SK-N-SH treated with all-trans-retinoic acid at 6 μM for 48 hours (cell line): ENCODE data around the gene PIK3R4.

Source experiments
- ATAC-seq: fragments of 200-7000 bp; cut with Tn5 transposase; 3 replicates; pipeline ENCODE4 v1.9.1; 2020; ENCODE audit warnings: mild to moderate bottlenecking, moderate library complexity
- ARNTL ChIP-seq: fragments of 450-650 bp; formaldehyde crosslinking; IDR thresholded peaks from 2 replicates; pipeline ENCODE4 v1.5.0; 2020; ENCODE audit warnings: low read depth, mild to moderate bottlenecking, moderate library complexity, borderline replicate concordance
- BACH2 ChIP-seq: fragments of 250-450 bp; sonication (Bioruptor Pico); IDR thresholded peaks from 2 replicates; pipeline ENCODE4 v1.9.0; 2021; ENCODE audit warnings: mild to moderate bottlenecking, borderline replicate concordance
- CREB5 ChIP-seq: fragments of 250-450 bp; sonication (Bioruptor Pico); IDR thresholded peaks from 2 replicates; pipeline ENCODE4 v1.5.1; 2020; ENCODE audit warnings: low read depth, mild to moderate bottlenecking, moderate library complexity
- CSDC2 ChIP-seq: fragments of 250-450 bp; sonication (Bioruptor Pico); IDR thresholded peaks from 2 replicates; pipeline ENCODE4 v1.5.0; 2020; ENCODE audit warnings: mild to moderate bottlenecking, moderate library complexity
- CSRNP3 ChIP-seq: fragments of 250-450 bp; sonication (Bioruptor Pico); IDR thresholded peaks from 2 replicates; pipeline ENCODE4 v1.5.1; 2021; ENCODE audit warnings: mild to moderate bottlenecking, moderate library complexity
- ESRRG ChIP-seq: fragments of 250-450 bp; sonication (Bioruptor Pico); IDR thresholded peaks from 2 replicates; pipeline ENCODE4 v1.6.1; 2021; ENCODE audit warnings: mild to moderate bottlenecking
- GLIS3 ChIP-seq: fragments of 250-450 bp; sonication (Bioruptor Pico); IDR thresholded peaks from 2 replicates; pipeline ENCODE4 v1.5.0; 2020; ENCODE audit warnings: mild to moderate bottlenecking, moderate library complexity
- ISL1 ChIP-seq: fragments of 250-450 bp; sonication (Bioruptor Pico); IDR thresholded peaks from 2 replicates; pipeline ENCODE4 v2.1.2; 2022; ENCODE audit warnings: mild to moderate bottlenecking, moderate library complexity
- OSR1 ChIP-seq: fragments of 250-450 bp; sonication (Bioruptor Pico); IDR thresholded peaks from 2 replicates; pipeline ENCODE4 v1.8.0; 2022; ENCODE audit warnings: moderate library complexity, mild to moderate bottlenecking, inconsistent platforms
- POU6F1 ChIP-seq: fragments of 250-450 bp; sonication (Bioruptor Pico); IDR thresholded peaks from 2 replicates; pipeline ENCODE4 v1.8.0; 2021; ENCODE audit warnings: low read depth, mild to moderate bottlenecking, moderate library complexity, borderline replicate concordance
- RARB ChIP-seq: fragments of 250-450 bp; sonication (Bioruptor Pico); IDR thresholded peaks from 2 replicates; pipeline ENCODE4 v1.8.0; 2021; ENCODE audit warnings: mild to moderate bottlenecking, moderate library complexity
- SNAI2 ChIP-seq: fragments of 250-450 bp; sonication (Bioruptor Pico); IDR thresholded peaks from 2 replicates; pipeline ENCODE4 v1.5.0; 2020; ENCODE audit warnings: mild to moderate bottlenecking, moderate library complexity
- TCF4 ChIP-seq: fragments of 250-450 bp; sonication (Bioruptor Pico); IDR thresholded peaks from 2 replicates; pipeline ENCODE4 v1.8.0; 2021; ENCODE audit warnings: mild to moderate bottlenecking, moderate library complexity, borderline replicate concordance
- TOX ChIP-seq: fragments of 250-450 bp; sonication (Bioruptor Pico); IDR thresholded peaks from 2 replicates; pipeline ENCODE4 v1.8.0; 2021; ENCODE audit warnings: mild to moderate bottlenecking, moderate library complexity, borderline replicate concordance
- ZC3H10 ChIP-seq: fragments of 250-450 bp; sonication (Bioruptor Pico); IDR thresholded peaks from 2 replicates; pipeline ENCODE4 v1.5.1; 2021; ENCODE audit warnings: mild to moderate bottlenecking, moderate library complexity
- ZFP3 ChIP-seq: fragments of 250-450 bp; sonication (Bioruptor Pico); IDR thresholded peaks from 2 replicates; pipeline ENCODE4 v1.5.0; 2020; ENCODE audit warnings: mild to moderate bottlenecking, moderate library complexity
- ZFP30 ChIP-seq: fragments of 450-650 bp; formaldehyde crosslinking; IDR thresholded peaks from 2 replicates; pipeline ENCODE4 v1.5.0; 2022; ENCODE audit warnings: mild to moderate bottlenecking, moderate library complexity
- ZNF565 ChIP-seq: fragments of 450-650 bp; formaldehyde crosslinking; conservative IDR thresholded peaks from 2 replicates; pipeline ENCODE4 v1.5.0; 2020; ENCODE audit warnings: low read depth, mild to moderate bottlenecking, moderate library complexity
- ZNF70 ChIP-seq: fragments of 450-650 bp; formaldehyde crosslinking; IDR thresholded peaks from 2 replicates; pipeline ENCODE4 v1.5.0; 2020; ENCODE audit warnings: mild to moderate bottlenecking, moderate library complexity
- ZNF8 ChIP-seq: fragments of 450-650 bp; formaldehyde crosslinking; IDR thresholded peaks from 2 replicates; pipeline ENCODE4 v1.5.0; 2020; ENCODE audit warnings: mild to moderate bottlenecking, moderate library complexity
- TF ChIP-seq, protein P1 (sequence below): fragments of 250-450 bp; sonication (Bioruptor Pico); IDR thresholded peaks from 2 replicates; pipeline ENCODE4 v1.5.0; 2020; ENCODE audit warnings: mild to moderate bottlenecking, moderate library complexity

PIK3R4 gene

GRCh38 chr3:130711565-130712324 lies 34.9 kb downstream of the PIK3R4 start:
- TF ChIP-seq ZFP3 (CRISPR knock-in tag) (no peak), CSDC2 (CRISPR knock-in tag) (no peak), CREB5 (no peak), ISL1 (CRISPR knock-in tag) (no peak), ZNF70 (CRISPR knock-in tag) (no peak), POU6F1 (CRISPR knock-in tag) (no peak), ZNF565 (CRISPR knock-in tag) (no peak), TOX (no peak), ZFP30 (no peak), SNAI2 (CRISPR knock-in tag) (no peak), TCF4 (CRISPR knock-in tag) (no peak), ESRRG (CRISPR knock-in tag) (no peak), RARB (no peak)
- no peak for ATAC-seq

GRCh38 chr3:130709671-130710070 lies 37.0 kb downstream of the PIK3R4 start:
- ATAC-seq, result no peak
- TF ChIP-seq TCF4 (CRISPR knock-in tag) (0 out of 2 replicates have a peak, but pooled peaks have one; percentile 26), RARB (no peak), CSDC2 (CRISPR knock-in tag) (no peak), ESRRG (CRISPR knock-in tag) (no peak), ISL1 (CRISPR knock-in tag) (peak; percentile 81), ZC3H10 (no peak), ZFP3 (CRISPR knock-in tag) (no peak)

GRCh38 chr3:130707902-130708601 lies 38.6 kb downstream of the PIK3R4 start:
- ATAC-seq, result no peak
- TF ChIP-seq BACH2 (CRISPR knock-in tag), result no peak
- TF ChIP-seq CSDC2 (CRISPR knock-in tag), result no peak
- no peak for TF ChIP-seq ARNTL (CRISPR knock-in tag)
- TF ChIP-seq, protein P1, sequence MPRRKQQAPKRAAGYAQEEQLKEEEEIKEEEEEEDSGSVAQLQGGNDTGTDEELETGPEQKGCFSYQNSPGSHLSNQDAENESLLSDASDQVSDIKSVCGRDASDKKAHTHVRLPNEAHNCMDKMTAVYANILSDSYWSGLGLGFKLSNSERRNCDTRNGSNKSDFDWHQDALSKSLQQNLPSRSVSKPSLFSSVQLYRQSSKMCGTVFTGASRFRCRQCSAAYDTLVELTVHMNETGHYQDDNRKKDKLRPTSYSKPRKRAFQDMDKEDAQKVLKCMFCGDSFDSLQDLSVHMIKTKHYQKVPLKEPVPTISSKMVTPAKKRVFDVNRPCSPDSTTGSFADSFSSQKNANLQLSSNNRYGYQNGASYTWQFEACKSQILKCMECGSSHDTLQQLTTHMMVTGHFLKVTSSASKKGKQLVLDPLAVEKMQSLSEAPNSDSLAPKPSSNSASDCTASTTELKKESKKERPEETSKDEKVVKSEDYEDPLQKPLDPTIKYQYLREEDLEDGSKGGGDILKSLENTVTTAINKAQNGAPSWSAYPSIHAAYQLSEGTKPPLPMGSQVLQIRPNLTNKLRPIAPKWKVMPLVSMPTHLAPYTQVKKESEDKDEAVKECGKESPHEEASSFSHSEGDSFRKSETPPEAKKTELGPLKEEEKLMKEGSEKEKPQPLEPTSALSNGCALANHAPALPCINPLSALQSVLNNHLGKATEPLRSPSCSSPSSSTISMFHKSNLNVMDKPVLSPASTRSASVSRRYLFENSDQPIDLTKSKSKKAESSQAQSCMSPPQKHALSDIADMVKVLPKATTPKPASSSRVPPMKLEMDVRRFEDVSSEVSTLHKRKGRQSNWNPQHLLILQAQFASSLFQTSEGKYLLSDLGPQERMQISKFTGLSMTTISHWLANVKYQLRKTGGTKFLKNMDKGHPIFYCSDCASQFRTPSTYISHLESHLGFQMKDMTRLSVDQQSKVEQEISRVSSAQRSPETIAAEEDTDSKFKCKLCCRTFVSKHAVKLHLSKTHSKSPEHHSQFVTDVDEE (CRISPR knock-in tag), result no peak
- no peak for TF ChIP-seq POU6F1 (CRISPR knock-in tag)
- TF ChIP-seq ZNF8, result no peak
- TF ChIP-seq ZNF70 (CRISPR knock-in tag), result no peak
- TF ChIP-seq RARB, result no peak
- TF ChIP-seq TCF4 (CRISPR knock-in tag), result no peak
- no peak for TF ChIP-seq ZFP3 (CRISPR knock-in tag)
- no peak for TF ChIP-seq GLIS3
- no peak for TF ChIP-seq CSRNP3 (CRISPR knock-in tag)
- TF ChIP-seq ZFP30, result no peak
- no peak for TF ChIP-seq OSR1 (CRISPR knock-in tag)
- no peak for TF ChIP-seq ZC3H10
- no peak for TF ChIP-seq SNAI2 (CRISPR knock-in tag)
- TF ChIP-seq ISL1 (CRISPR knock-in tag), result no peak
- no peak for TF ChIP-seq CREB5
- no peak for TF ChIP-seq TOX
